Loucy (cell line): ENCODE data around the gene MYO10.

Source experiments
- H2AFZ ChIP-seq: fragments of 200-600 bp; sonication (generic); 2 replicates; pipeline ENCODE4 v1.6.0; 2016; ENCODE audit warnings: antibody characterized with exemption, mild to moderate bottlenecking, low read length, moderate library complexity
- H3F3A ChIP-seq: fragments of 200-600 bp; 2 replicates; pipeline ENCODE4 v1.6.0; 2016; ENCODE audit warnings: antibody characterized with exemption, low read depth, mild to moderate bottlenecking
- H3K27me3 ChIP-seq: fragments of 200-600 bp; sonication (generic); 2 replicates; pipeline ENCODE4 v1.6.1; 2014; ENCODE audit warnings: low read length, mild to moderate bottlenecking; ENCODE audit not compliant: insufficient read depth, poor library complexity, severe bottlenecking
- H3K36me3 ChIP-seq: fragments of 200-600 bp; sonication (generic); 2 replicates; pipeline ENCODE4 v1.6.1; 2016; ENCODE audit warnings: low read length; ENCODE audit not compliant: insufficient read depth
- H3K4me1 ChIP-seq: fragments of 200-600 bp; sonication (generic); 2 replicates; pipeline ENCODE4 v1.5.1; 2014; ENCODE audit warnings: low read length, mild to moderate bottlenecking; ENCODE audit not compliant: insufficient read depth, poor library complexity, severe bottlenecking
- H3K4me2 ChIP-seq: fragments of 200-600 bp; sonication (generic); 2 replicates; pipeline ENCODE4 v1.6.0; 2014; ENCODE audit warnings: antibody characterized with exemption, low read length, low read depth, mild to moderate bottlenecking; ENCODE audit not compliant: poor library complexity, severe bottlenecking
- H3K4me3 ChIP-seq: fragments of 200-600 bp; sonication (generic); 2 replicates; pipeline ENCODE4 v1.5.1; 2014; ENCODE audit warnings: low read length, mild to moderate bottlenecking, mixed read lengths; ENCODE audit not compliant: poor library complexity, severe bottlenecking
- H3K79me2 ChIP-seq: fragments of 200-600 bp; sonication (generic); 2 replicates; pipeline ENCODE4 v1.6.1; 2014; ENCODE audit warnings: low read length; ENCODE audit not compliant: insufficient read depth
- H3K9ac ChIP-seq: fragments of 200-600 bp; sonication (generic); 2 replicates; pipeline ENCODE4 v1.6.0; 2014; ENCODE audit warnings: mild to moderate bottlenecking, low read depth, low read length, moderate library complexity; ENCODE audit not compliant: poor library complexity, severe bottlenecking
- H3K9me2 ChIP-seq: fragments of 200-600 bp; sonication (generic); replicated peaks from 2 replicates; pipeline ENCODE4 v1.6.1; 2016; ENCODE audit warnings: low read depth, low read length, mixed read lengths
- H3K9me3 ChIP-seq: fragments of 200-600 bp; sonication (generic); 2 replicates; pipeline ENCODE4 v1.6.1; 2014; ENCODE audit warnings: mild to moderate bottlenecking, antibody characterized with exemption, low read length, low read depth; ENCODE audit not compliant: insufficient read depth
- H4K20me1 ChIP-seq: fragments of 200-600 bp; sonication (generic); 2 replicates; pipeline ENCODE4 v1.6.0; 2014; ENCODE audit warnings: antibody characterized with exemption, low read length, mild to moderate bottlenecking; ENCODE audit not compliant: insufficient read depth, poor library complexity, severe bottlenecking
- EZH2phosphoT487 ChIP-seq: fragments of 200-600 bp; IDR thresholded peaks from 2 replicates; pipeline ENCODE4 v1.6.1; 2018; ENCODE audit warnings: antibody characterized with exemption, mild to moderate bottlenecking, moderate library complexity, borderline replicate concordance
- TF ChIP-seq, protein P1 (sequence below): fragments of 200-600 bp; sonication (generic); conservative IDR thresholded peaks from 2 replicates; pipeline ENCODE4 v1.5.1; 2014; ENCODE audit warnings: mild to moderate bottlenecking, antibody characterized with exemption, low read length

MYO10 gene

DNA sequence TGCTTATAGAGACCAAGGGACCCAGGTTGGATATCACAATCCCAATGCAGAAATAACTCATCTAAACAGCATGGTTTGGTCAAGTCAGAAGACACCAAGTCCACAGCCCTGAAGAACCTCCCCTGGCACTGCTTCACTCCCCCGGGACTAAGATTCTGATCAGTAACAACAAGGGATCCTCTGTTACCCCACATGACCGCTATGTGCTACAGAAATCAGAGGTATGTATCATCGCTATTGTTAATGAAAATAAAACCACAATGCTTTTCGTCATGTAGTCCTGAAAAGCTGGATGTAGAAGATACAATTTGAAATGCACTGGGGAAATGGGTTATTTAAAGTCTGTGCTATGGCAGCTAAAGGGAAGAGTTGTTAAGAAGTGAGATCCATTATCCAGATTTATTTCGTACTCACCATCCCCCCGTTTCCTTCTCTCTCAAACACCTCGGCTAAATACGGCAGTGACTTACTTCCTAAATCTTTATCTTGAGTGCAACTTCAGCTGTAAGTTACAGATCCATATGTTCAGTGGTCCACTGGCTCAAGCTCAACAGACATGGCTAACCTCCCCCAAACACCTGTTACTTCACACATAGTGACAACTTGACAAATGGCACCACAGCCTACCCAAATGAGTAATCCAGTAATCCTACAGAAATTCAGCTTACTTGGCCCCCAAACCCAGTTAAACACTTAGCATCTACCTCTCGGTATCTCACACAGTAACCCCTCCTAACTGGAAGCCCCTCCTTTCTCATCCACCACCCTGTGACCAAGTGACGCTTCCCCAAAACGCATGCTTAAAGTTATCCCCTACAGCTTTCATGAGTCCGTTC lies 129.2 kb downstream of the MYO10 start:
- no peaks in the 10 kb centered on the region for H3K9me3 ChIP-seq
- no peaks in the 10 kb centered on the region for H3K79me2 ChIP-seq
- H3F3A ChIP-seq: no peaks in the 10 kb centered on the region
- TF ChIP-seq, protein P1, sequence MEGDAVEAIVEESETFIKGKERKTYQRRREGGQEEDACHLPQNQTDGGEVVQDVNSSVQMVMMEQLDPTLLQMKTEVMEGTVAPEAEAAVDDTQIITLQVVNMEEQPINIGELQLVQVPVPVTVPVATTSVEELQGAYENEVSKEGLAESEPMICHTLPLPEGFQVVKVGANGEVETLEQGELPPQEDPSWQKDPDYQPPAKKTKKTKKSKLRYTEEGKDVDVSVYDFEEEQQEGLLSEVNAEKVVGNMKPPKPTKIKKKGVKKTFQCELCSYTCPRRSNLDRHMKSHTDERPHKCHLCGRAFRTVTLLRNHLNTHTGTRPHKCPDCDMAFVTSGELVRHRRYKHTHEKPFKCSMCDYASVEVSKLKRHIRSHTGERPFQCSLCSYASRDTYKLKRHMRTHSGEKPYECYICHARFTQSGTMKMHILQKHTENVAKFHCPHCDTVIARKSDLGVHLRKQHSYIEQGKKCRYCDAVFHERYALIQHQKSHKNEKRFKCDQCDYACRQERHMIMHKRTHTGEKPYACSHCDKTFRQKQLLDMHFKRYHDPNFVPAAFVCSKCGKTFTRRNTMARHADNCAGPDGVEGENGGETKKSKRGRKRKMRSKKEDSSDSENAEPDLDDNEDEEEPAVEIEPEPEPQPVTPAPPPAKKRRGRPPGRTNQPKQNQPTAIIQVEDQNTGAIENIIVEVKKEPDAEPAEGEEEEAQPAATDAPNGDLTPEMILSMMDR: no peak
- TF ChIP-seq EZH2phosphoT487: no peak
- H3K36me3 ChIP-seq: no peaks in the 10 kb centered on the region
- H3K9ac ChIP-seq: no peak overlapping the region
- H3K4me3 ChIP-seq: no peak overlapping the region
- no peaks in the 10 kb centered on the region for H3K4me1 ChIP-seq
- H3K9me2 ChIP-seq: no peaks in the 10 kb centered on the region
- H3K4me2 ChIP-seq: no peak overlapping the region
- H3K27me3 ChIP-seq: no peaks in the 10 kb centered on the region
- H2AFZ ChIP-seq: no peak overlapping the region
- H4K20me1 ChIP-seq: no peaks in the 10 kb centered on the region

DNA sequence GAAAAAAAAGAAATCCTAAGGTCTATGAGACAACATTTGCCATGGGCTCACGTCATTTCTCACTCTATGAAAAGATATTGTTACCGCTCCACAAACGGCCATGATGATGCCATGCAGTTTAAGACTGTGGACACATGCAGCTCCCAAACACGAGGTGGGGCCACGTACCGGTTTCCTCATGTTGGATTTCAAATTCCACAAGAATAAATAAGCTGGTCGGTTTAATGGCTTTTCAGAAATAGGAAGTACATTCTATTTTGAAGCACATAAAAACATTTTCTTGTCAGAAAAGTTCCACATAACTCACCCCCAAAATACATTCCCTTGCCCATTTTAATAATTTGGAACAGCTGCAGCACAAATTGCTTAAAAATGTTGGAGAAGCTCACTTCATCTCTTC lies 130.6 kb downstream of the MYO10 start:
- no peak overlapping the region for H3K4me2 ChIP-seq
- no peaks in the 10 kb centered on the region for H3F3A ChIP-seq
- H3K79me2 ChIP-seq: no peaks in the 10 kb centered on the region
- no peak for TF ChIP-seq EZH2phosphoT487
- TF ChIP-seq, protein P1: no peak
- H4K20me1 ChIP-seq: no peaks in the 10 kb centered on the region
- no peaks in the 10 kb centered on the region for H3K4me1 ChIP-seq
- no peaks in the 10 kb centered on the region for H3K36me3 ChIP-seq
- no peak overlapping the region for H3K4me3 ChIP-seq
- no peaks in the 10 kb centered on the region for H3K27me3 ChIP-seq
- no peak overlapping the region for H3K9ac ChIP-seq
- H3K9me3 ChIP-seq: no peaks in the 10 kb centered on the region
- no peak overlapping the region for H2AFZ ChIP-seq
- no peaks in the 10 kb centered on the region for H3K9me2 ChIP-seq

DNA sequence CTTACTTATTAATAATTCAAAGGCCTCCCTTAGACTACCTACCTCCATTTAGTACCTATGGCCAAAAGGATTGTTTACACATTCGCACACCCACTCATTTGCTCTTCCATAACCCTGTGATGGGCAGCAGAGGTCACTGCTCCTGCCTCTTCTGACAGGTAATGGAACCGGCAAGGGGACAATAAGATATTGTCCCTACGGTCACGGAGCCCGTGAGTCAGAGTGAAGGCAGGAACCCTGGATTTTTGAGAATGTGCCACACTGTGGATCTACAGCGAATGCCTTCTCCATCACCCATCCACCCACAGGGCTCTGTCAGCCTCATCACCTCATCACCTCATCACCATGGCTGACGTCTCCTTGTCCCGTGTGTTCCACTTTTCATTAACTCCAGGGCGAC lies 132.3 kb downstream of the MYO10 start:
- H3K9ac ChIP-seq: no peak overlapping the region
- no peaks in the 10 kb centered on the region for H4K20me1 ChIP-seq

More for the DNA sequence above, 132.3 kb downstream of the MYO10 start:
- Histone ChIP-seq H3K9me3 (no peaks in the 10 kb centered on the region), H2AFZ (no peak overlapping the region), H3K4me2 (no peak overlapping the region), H3F3A (no peaks in the 10 kb centered on the region), H3K79me2 (no peaks in the 10 kb centered on the region), H3K36me3 (no peaks in the 10 kb centered on the region), H3K27me3 (no peaks in the 10 kb centered on the region), H3K9me2 (no peaks in the 10 kb centered on the region), H3K4me3 (no peak overlapping the region), H3K4me1 (no peaks in the 10 kb centered on the region)
- TF ChIP-seq, protein P1: no peak
- no peak for TF ChIP-seq EZH2phosphoT487
